CD4-positive, alpha-beta memory T cell (primary cell): ENCODE measurements around the gene DOCK1. TPM values are rescaled to one million over a fixed set of nuclear protein-coding genes. Genes with fewer than 3 reads are reported as not detected.

Experiments
- CTCF ChIA-PET: fragments of 350-600 bp; sonication (Branson Sonifier 250); formaldehyde crosslinking; loops from one replicate; lab custom pipeline; 2021; ENCODE audit warnings: inconsistent platforms; ENCODE audit not compliant: partially characterized antibody; lab: Charles Lee
- POLR2A ChIA-PET: fragments of 350-600 bp; sonication (Branson Sonifier 250); formaldehyde crosslinking; loops from one replicate; lab custom pipeline; 2021; ENCODE audit not compliant: partially characterized antibody; lab: Charles Lee
- DNase-seq, 5 donors: peaks; one replicate each; pipeline versions ENCODE4 v3.0.0 to v3.0.0-alpha.2; 2020 to 2022; ENCODE audit warnings: mixed read lengths in 1 of 5
- H3K27ac ChIP-seq: one replicate; pipeline ENCODE4 v1.7.0; 2013; ENCODE audit warnings: low read depth, low read length
- H3K27me3 ChIP-seq: 2 replicates; pipeline ENCODE4 v1.7.0; 2013; ENCODE audit warnings: mild to moderate bottlenecking, low read length, moderate library complexity; ENCODE audit not compliant: insufficient read depth
- H3K36me3 ChIP-seq: 2 replicates; pipeline ENCODE4 v1.7.0; 2013; ENCODE audit warnings: mild to moderate bottlenecking, low read length, moderate library complexity; ENCODE audit not compliant: insufficient read depth
- H3K4me1 ChIP-seq: 2 replicates; pipeline ENCODE4 v1.7.0; 2013; ENCODE audit warnings: mild to moderate bottlenecking, low read length, moderate library complexity; ENCODE audit not compliant: insufficient read depth
- H3K4me3 ChIP-seq, 2 donors: one replicate each; pipeline ENCODE4 v1.7.0; 2013; ENCODE audit warnings: low read length in 2 of 2, mild to moderate bottlenecking in 1 of 2
- H3K9me3 ChIP-seq, 2 donors: one replicate each; pipeline ENCODE4 v1.7.0; 2013; ENCODE audit warnings: low read length in 2 of 2, control low read depth in 1 of 2; ENCODE audit not compliant: control insufficient read depth in 1 of 2
- H3K27ac Mint-ChIP-seq, 7 donors: one replicate each; pipeline ENCODE4 v1.8.0; 2020 to 2021; ENCODE audit warnings: mixed read lengths in 7 of 7, mild to moderate bottlenecking in 6 of 7, inconsistent platforms in 3 of 7, moderate library complexity in 3 of 7
- H3K27me3 Mint-ChIP-seq, 2 donors: one replicate each; pipeline ENCODE4 v1.8.0; 2020 to 2021; ENCODE audit warnings: mixed read lengths in 2 of 2
- H3K36me3 Mint-ChIP-seq, 2 donors: one replicate each; pipeline ENCODE4 v1.8.0; 2020 to 2021; ENCODE audit warnings: mixed read lengths in 2 of 2, inconsistent platforms in 1 of 2, mild to moderate bottlenecking in 1 of 2
- H3K4me1 Mint-ChIP-seq, 4 donors: one replicate each; pipeline ENCODE4 v1.8.0; 2020 to 2021; ENCODE audit warnings: mixed read lengths in 4 of 4, mild to moderate bottlenecking in 1 of 4
- H3K4me3 Mint-ChIP-seq, 8 donors: one replicate each; pipeline ENCODE4 v1.8.0; 2020 to 2021; ENCODE audit warnings: mixed read lengths in 8 of 8, mild to moderate bottlenecking in 7 of 8, moderate library complexity in 6 of 8, inconsistent platforms in 3 of 8
- H3K9me3 Mint-ChIP-seq, 8 donors: one replicate each; pipeline ENCODE4 v1.8.0; 2020 to 2021; ENCODE audit warnings: mixed read lengths in 8 of 8, mild to moderate bottlenecking in 5 of 8, inconsistent platforms in 3 of 8, moderate library complexity in 1 of 8
- intact Hi-C: fragments of 100-400 bp; cut with micrococcal nuclease; formaldehyde crosslinking; loops from one replicate; pipeline ENCODE4 v1.15.1; 2023
- polyA plus RNA-seq, 2 donors: library from polyadenylated mRNA; unstranded; fragments of 300-500 nt; fragmentation: Illumina TruSeq; gene quantifications; one replicate each; pipeline ENCODE4 v1.2.3, GENCODE V29; 2021
- total RNA-seq, 2 experiments: library from RNA; stranded (reverse); gene quantifications; one replicate each; pipeline ENCODE4 v1.2.3, GENCODE V29; 2021

Gene DOCK1
- total and polyA plus RNA-seq, 4 experiments from 2014 or later, result 0.17 TPM; not detected in 2

GRCh38 chr10:127408112-127408710, 503.0 kb downstream of the DOCK1 start:
- Mint-ChIP-seq H3K4me1 (no peaks in the 10 kb centered on the region), H3K4me3 (no peak overlapping the region), H3K9me3 (no peaks in the 10 kb centered on the region), H3K27me3 (no peaks in the 10 kb centered on the region), H3K27ac (no peak overlapping the region), H3K36me3 (no peaks in the 10 kb centered on the region)
- ChIA-PET POLR2A (no interaction called here), CTCF (no interaction called here)
- no peaks in the 10 kb centered on the region for H3K27me3 ChIP-seq
- H3K4me3 ChIP-seq, result no peak overlapping the region
- H3K27ac ChIP-seq, result no peak overlapping the region
- no peaks in the 10 kb centered on the region for H3K9me3 ChIP-seq
- no peak for DNase-seq
- intact Hi-C loops, result no loop called here
- H3K4me1 ChIP-seq, result no peaks in the 10 kb centered on the region
- H3K36me3 ChIP-seq, result no peaks in the 10 kb centered on the region

- POLR2A ChIA-PET, result interaction anchor here (0.6 kb wide), 1 partner anchor 453 kb away, joined by 3 read pairs; no protein-coding TSS in a partner anchor
- CTCF ChIA-PET, result no interaction called here
- no peak for DNase-seq
- no peak overlapping the region for H3K4me3 ChIP-seq
- Mint-ChIP-seq H3K27me3 (no peaks in the 10 kb centered on the region), H3K27ac (no peak overlapping the region), H3K4me3 (no peak overlapping the region), H3K4me1 (no peaks in the 10 kb centered on the region), H3K9me3 (no peaks in the 10 kb centered on the region), H3K36me3 (no peaks in the 10 kb centered on the region)
- no peak overlapping the region for H3K27ac ChIP-seq
- H3K4me1 ChIP-seq, result no peaks in the 10 kb centered on the region
- H3K36me3 ChIP-seq, result no peaks in the 10 kb centered on the region
- intact Hi-C loops, result no loop called here
- no peaks in the 10 kb centered on the region for H3K27me3 ChIP-seq
- H3K9me3 ChIP-seq, result no peaks in the 10 kb centered on the region
Observed at GRCh38 chr10:127408733-127409132, 503.5 kb downstream of the DOCK1 start.

GRCh38 chr10:127410030-127410429, 504.8 kb downstream of the DOCK1 start:
- ChIA-PET CTCF (no interaction called here), POLR2A (no interaction called here)
- no peaks in the 10 kb centered on the region for H3K9me3 Mint-ChIP-seq
- Histone ChIP-seq H3K4me3 (no peak overlapping the region), H3K4me1 (no peaks in the 10 kb centered on the region), H3K27ac (no peak overlapping the region), H3K36me3 (no peaks in the 10 kb centered on the region), H3K27me3 (no peaks in the 10 kb centered on the region), H3K9me3 (no peaks in the 10 kb centered on the region)
- no peak for DNase-seq
- intact Hi-C loops, result no loop called here
- no peak overlapping the region for H3K4me3 Mint-ChIP-seq
- no peaks in the 10 kb centered on the region for H3K4me1 Mint-ChIP-seq
- H3K27ac Mint-ChIP-seq, result no peak overlapping the region
- no peaks in the 10 kb centered on the region for H3K27me3 Mint-ChIP-seq
- no peaks in the 10 kb centered on the region for H3K36me3 Mint-ChIP-seq

- DNase-seq, result no peak
- CTCF ChIA-PET, result no interaction called here
- H3K4me1 Mint-ChIP-seq, result no peaks in the 10 kb centered on the region
Observed at GRCh38 chr10:127411062-127411461, 505.8 kb downstream of the DOCK1 start.

GRCh38 chr10:127413326-127413725, 508.1 kb downstream of the DOCK1 start:
- Mint-ChIP-seq H3K36me3 (no peaks in the 10 kb centered on the region), H3K9me3 (no peaks in the 10 kb centered on the region), H3K4me3 (no peak overlapping the region), H3K27me3 (no peaks in the 10 kb centered on the region), H3K4me1 (no peaks in the 10 kb centered on the region), H3K27ac (no peak overlapping the region)
- Histone ChIP-seq H3K36me3 (no peaks in the 10 kb centered on the region), H3K4me1 (no peaks in the 10 kb centered on the region), H3K4me3 (no peak overlapping the region), H3K27me3 (no peaks in the 10 kb centered on the region), H3K9me3 (no peaks in the 10 kb centered on the region), H3K27ac (no peak overlapping the region)
- intact Hi-C loops, result no loop called here
- POLR2A ChIA-PET, result no interaction called here
- CTCF ChIA-PET, result no interaction called here
- DNase-seq, result no peak

More at GRCh38 chr10:127411062-127411461, 505.8 kb downstream of the DOCK1 start:
- no peaks in the 10 kb centered on the region for H3K36me3 ChIP-seq
- Mint-ChIP-seq H3K9me3 (no peaks in the 10 kb centered on the region), H3K4me3 (no peak overlapping the region), H3K27me3 (no peaks in the 10 kb centered on the region), H3K27ac (no peak overlapping the region), H3K36me3 (no peaks in the 10 kb centered on the region)
- POLR2A ChIA-PET, result no interaction called here
- H3K4me3 ChIP-seq, result no peak overlapping the region
- intact Hi-C loops, result no loop called here
- H3K27ac ChIP-seq, result no peak overlapping the region
- no peaks in the 10 kb centered on the region for H3K9me3 ChIP-seq
- no peaks in the 10 kb centered on the region for H3K27me3 ChIP-seq
- no peaks in the 10 kb centered on the region for H3K4me1 ChIP-seq

- Histone ChIP-seq H3K9me3 (no peaks in the 10 kb centered on the region), H3K27me3 (no peaks in the 10 kb centered on the region), H3K27ac (no peak overlapping the region), H3K36me3 (no peaks in the 10 kb centered on the region), H3K4me1 (no peaks in the 10 kb centered on the region), H3K4me3 (no peak overlapping the region)
- H3K36me3 Mint-ChIP-seq, result no peaks in the 10 kb centered on the region
- ChIA-PET POLR2A (no interaction called here), CTCF (no interaction called here)
- no peaks in the 10 kb centered on the region for H3K9me3 Mint-ChIP-seq
- no peaks in the 10 kb centered on the region for H3K27me3 Mint-ChIP-seq
- H3K4me1 Mint-ChIP-seq, result no peaks in the 10 kb centered on the region
- intact Hi-C loops, result no loop called here
- DNase-seq, result no peak
- no peak overlapping the region for H3K4me3 Mint-ChIP-seq
- no peak overlapping the region for H3K27ac Mint-ChIP-seq
Observed at GRCh38 chr10:127414024-127414423, 508.8 kb downstream of the DOCK1 start.

- CTCF ChIA-PET, result interaction anchor here (0.8 kb wide), 1 partner anchor 648 kb away, joined by 3 read pairs; no protein-coding TSS in a partner anchor
- H3K4me1 ChIP-seq, result no peaks in the 10 kb centered on the region
- no peaks in the 10 kb centered on the region for H3K27me3 Mint-ChIP-seq
- H3K4me1 Mint-ChIP-seq, result no peaks in the 10 kb centered on the region
- intact Hi-C loops, result no loop called here
- H3K27ac Mint-ChIP-seq, result no peak overlapping the region
- H3K9me3 ChIP-seq, result no peaks in the 10 kb centered on the region
- no peak overlapping the region for H3K27ac ChIP-seq
- no peaks in the 10 kb centered on the region for H3K36me3 Mint-ChIP-seq
- DNase-seq, result no peak
- H3K4me3 Mint-ChIP-seq, result no peak overlapping the region
- no peaks in the 10 kb centered on the region for H3K9me3 Mint-ChIP-seq
- H3K27me3 ChIP-seq, result no peaks in the 10 kb centered on the region
- no peaks in the 10 kb centered on the region for H3K36me3 ChIP-seq
- no peak overlapping the region for H3K4me3 ChIP-seq
- POLR2A ChIA-PET, result no interaction called here
Observed at GRCh38 chr10:127415116-127415515, 509.9 kb downstream of the DOCK1 start.
